Measurements from ENCODE around the gene CIB4.

Gene CIB4

GRCh38 chr2:26563686-26564085 is 77.5 kb downstream of the CIB4 start:
- no peak for DNase-seq

GRCh38 chr2:26562811-26563645 is 78.1 kb downstream of the CIB4 start:
- DNase-seq = no peak

DNA sequence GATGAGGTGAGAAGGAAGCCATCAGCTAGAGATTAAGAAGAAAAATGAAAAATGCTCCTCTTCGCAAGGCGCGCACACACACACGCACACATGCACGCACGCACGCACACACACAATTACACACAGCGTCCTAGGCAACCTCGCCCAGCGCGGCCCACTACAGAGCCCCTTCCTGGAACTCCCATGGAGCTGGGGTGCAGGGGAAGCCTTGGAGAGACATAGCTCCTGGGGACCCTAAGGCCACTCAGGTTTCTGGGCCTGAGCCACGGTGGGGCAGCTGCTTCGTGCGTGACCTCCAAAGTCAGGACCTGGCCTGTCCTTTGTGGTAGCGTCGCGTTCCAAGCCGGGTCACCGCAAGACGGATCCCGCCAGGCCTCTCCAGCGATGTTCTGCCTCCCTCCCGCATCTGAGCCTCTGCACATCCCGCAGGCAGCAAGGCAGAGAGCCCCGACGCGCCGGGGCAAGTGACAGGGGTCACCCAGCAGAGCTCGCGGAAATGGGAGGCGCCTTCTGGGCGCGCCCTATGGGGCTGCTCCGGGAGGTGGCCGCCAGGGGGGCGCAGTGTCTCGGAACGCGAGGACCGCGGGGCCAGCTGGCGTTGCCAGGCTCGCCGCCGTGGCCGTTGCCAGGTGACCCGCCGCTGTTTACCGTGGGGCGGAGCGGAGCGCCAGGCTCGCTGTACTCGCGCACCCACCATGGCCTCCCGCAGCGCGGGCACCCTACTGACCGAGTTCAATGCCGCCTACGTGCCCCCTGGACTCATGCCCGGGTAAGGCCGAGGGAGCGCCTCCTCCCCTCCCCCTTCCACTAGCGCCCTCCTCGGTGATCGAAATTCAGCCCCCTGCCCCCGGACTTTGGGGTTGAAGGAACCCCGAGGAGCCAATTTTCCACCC is 79.0 kb downstream of the CIB4 start:
- no peak for DNase-seq

GRCh38 chr2:26561376-26561775 is 79.8 kb downstream of the CIB4 start:
- DNase-seq = no peak

DNA sequence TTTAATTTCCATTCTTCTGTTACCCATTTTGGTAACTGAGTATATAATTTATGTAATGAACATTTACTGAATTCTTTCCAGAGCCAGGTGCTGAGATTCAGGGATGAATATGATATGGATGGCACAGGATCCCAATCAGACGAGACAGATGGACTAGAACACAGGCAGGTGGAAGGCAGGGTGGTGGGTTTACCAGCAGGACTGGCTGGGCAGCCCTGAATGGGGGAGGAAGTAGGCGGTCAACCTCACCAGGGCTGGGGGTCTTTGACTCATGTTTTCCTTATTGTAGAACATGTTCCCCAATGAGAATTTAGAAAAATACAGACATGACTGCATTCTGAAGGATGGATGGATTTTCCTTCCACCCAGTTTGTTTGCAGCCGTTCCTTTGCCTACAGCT is 80.3 kb downstream of the CIB4 start:
- DNase-seq = no peak

DNA sequence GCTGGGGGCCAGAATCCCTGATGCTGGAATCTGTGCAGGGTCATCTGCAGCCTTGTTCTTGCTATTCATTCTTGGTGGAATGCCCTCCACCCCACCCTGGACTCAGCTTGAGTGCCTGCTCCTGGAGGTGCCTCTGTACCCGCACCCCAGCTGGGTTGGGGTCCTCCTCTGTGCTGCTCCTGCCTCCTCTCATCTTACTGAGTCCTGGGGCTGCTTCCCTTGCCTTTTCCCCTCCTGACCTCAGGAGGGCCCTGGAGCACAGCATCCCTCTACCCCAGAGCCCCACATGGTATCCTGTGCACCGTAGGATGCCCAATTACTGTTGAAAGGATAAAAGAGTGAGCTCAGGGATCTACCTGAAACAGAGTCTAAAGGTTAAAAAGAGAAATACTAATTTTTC is 81.6 kb downstream of the CIB4 start:
- no peak for DNase-seq

- DNase-seq = no peak
These were observed 82.1 kb downstream of the CIB4 start for GRCh38 chr2:26559044-26559405.

DNA sequence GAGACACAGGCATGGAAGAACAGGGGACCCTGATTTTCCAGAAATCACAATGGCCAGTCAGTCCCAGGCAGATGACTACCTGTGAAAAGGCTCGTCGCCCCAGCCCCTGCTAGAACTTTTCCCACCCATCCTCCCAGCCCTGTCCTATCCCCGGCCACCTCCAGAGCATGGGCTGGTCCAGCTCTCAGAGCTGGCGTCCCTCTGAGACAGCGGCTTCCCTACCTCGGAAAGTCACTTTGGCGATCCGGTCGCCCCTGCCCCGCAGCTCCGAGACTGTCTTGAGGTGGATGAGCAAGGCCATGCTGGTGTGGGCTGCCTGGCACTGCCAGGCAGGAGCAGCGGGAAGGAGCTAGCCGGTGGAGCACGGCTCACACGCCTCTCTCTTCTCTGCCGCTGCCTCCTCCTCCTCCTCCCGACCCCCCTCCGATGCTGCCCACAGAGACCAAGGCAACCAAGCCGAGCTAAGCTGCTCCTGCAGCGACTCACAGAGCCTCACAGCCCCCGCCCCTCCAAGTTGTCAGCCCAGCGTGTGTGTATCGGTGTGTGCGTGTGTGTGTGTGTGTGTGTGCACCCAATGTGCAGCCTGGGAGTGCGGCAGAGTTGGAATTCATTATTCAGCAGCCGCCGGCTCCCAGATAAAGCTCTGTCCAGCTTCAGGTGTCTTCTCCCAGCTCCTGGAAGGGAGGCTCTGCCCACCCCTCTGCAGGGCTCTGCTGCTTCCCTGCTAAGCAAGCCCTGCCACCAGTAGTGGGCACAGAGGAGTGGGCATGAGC is 82.7 kb downstream of the CIB4 start:
- no peak for DNase-seq

DNA sequence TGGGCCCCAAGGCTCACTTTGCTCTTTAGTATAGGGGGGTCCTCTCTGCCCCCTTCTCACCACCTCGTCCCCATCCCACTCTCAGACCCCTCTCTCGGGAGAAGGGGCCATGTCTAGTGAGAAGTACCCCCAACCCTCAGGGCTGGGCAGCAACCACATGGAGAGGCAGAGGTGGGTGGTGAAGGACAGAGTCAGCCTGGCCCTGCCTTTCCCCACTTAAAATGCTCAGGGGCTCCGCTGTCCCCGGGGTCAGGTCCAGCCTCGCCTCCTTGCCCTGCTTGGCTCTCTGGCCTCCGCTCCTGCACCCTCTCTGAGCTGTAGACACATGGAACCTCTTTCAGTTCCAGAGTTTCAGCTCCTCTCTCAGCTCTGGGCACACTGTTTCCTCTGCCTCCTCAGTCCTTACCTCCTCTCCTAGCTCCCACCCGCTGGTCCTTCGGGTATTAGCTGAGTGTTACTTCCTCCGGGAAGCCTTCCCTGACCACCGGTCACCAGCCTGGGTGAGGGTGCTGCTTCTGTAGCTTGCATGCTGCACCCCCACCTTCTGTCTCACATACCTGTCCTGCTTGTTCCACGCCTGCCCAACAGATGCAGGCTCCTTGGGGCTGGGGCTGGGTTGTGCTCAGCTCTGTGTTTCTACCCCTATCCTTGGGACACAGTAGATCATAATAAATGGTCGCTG is 83.8 kb downstream of the CIB4 start:
- DNase-seq = no peak

DNA sequence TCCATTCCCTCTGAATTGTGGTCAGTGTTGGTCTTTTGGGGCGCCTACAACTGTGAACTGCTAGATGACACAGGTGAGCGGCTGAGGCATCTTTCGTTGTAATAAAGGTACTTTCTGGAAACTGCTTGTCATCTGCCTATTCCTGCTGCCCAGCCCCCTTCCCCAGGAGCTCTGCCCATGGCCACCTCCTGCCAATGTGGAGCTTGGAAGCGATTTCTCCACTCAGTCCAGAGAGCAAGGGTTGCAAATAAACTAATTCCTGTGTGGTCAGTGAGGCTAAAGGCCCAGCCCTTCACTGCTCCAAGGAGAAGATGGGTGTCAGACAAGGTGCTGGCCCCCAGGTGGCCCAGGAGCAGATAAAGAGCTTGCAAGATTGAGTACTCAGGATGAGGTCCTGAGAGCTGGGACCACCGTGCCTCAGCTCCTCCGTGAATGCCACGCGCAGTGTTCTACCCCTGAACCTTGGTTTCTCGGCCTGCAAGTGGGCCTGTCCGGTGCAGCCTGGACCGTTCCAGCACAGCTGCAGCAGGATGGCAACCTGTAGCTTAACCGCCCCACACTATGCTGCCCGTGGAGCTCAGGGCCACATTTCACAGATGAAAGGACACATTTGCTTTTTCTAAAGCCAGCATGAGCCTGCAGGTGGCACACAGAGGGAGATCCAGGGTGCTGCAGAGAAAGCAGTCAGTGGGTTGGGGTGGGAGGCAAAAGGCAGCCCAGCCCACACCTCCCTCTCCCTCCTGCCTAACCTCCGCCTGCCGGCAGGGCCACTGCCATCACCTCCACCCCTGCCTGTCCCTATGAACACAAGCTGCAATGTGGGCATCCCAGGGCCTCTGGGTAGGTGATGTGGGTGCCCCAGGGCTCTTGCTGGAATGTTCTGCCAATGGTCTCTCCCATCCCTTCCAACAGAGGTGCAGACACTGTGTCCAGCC is 84.6 kb downstream of the CIB4 start:
- DNase-seq = no peak

DNA sequence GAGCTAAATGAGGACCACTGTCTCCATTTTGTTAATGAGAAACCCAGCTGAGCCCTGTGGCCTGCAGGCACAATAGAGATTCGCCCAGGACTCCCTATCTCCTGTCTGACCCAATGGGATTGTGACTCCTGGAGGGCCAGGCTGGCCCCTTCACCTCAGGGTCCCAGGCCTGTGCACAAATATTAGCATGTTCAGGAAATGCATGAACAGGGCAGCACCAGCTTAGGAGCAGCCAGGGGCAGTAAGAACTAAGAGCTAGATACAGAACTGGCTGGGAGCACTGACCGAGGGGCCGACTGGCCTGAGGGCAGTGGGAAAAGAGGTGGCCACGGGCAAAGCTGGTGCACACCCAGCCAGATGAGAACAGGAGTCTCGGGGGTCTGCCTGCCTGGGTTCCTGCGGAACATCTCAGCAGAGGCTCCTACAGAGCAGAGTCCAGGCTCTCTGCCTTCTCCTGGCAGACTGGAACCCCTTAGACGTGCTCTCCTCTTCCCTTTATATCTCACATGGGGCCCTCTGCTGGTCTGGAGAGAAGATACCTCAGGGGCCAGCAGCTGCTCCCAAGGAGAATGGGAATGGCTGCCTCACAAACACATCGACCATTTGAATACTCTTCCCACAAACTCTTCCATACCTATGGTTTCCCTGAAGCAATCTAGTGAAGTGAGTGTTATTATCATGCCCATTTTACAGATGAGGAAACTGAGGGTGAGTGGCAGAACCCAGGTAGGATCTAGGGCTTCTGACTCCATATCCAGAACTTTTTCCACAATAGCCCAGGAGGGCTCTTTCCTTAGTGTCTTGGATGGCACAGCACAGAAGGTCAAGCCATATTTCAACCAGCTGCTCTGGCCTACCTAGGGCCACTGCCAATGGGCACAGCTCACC is 85.7 kb downstream of the CIB4 start:
- DNase-seq = no peak

DNA sequence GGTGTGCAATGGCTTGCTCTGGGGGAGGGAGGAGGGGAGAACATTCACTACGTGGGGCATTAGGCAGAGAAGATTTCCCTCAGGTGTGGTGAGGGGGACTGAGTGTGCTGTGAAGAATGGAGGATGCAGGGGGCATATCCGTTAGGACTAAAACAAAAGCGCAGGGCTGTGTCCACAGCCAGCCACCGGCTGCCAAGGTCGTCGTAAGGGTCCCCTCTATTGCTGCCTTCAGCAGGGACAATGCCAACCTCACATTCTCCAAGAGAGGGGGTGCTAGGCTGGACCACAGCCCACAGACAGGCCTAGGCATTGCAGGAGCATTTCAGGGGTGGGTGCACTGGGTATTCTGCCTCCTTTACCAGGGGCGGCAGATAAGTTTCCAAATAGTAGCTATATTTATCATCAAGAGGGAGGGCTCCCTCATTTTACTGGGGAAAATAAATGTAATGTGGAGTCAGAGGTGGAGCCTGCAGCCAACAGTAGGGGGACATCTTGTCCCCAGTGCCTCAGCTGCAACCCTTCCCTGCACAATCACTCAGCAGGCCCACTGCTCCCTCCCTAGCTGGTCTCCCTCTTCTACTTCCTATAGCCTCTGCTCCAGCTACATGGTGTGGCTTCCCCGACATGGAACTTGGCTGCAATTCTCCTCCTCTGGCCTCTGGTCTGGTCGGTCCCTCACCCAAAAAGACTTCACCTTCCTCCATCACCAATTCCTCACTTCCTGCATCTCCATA is 88.4 kb downstream of the CIB4 start:
- DNase-seq = no peak

DNA sequence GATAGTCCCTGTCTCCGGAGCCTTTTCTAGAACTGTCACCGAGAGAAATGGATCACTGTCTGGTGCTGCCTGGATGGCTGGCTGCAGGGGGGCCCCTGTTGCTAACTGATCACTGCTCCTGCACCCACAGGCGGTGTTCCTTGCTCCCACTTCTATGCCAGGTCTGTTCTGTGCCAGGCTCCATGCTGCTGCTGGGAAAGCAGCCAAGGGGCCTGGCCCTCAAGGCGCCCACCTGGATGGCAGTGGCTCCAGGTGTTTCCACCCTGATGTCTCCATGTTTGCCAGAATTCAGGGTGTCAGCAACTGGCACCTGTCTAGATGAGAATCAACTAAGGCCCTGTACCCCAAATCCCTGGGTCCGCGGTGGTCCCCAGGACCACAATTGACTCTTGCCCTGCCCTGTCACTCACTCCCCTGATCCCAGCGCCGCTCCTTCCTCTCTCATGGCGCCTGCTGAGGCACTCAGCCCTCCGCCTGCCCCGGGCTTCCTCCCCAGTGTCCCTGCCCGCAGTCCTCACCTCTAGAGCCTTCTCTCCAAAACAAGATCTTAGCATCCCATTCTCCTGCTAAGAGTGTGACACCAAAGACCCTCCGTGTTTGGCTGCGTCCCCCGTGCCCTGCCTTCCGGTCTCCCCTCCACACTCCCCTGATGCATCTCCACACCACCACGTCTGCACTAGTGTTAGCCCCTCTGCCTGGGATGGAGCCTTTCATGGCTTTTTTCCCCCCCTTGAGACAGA is 90.7 kb downstream of the CIB4 start:
- DNase-seq = no peak

- DNase-seq = no peak
These were observed 98.3 kb downstream of the CIB4 start for GRCh38 chr2:26542676-26543505.

GRCh38 chr2:26542194-26542455 is 99.0 kb downstream of the CIB4 start:
- DNase-seq = no peak

DNA sequence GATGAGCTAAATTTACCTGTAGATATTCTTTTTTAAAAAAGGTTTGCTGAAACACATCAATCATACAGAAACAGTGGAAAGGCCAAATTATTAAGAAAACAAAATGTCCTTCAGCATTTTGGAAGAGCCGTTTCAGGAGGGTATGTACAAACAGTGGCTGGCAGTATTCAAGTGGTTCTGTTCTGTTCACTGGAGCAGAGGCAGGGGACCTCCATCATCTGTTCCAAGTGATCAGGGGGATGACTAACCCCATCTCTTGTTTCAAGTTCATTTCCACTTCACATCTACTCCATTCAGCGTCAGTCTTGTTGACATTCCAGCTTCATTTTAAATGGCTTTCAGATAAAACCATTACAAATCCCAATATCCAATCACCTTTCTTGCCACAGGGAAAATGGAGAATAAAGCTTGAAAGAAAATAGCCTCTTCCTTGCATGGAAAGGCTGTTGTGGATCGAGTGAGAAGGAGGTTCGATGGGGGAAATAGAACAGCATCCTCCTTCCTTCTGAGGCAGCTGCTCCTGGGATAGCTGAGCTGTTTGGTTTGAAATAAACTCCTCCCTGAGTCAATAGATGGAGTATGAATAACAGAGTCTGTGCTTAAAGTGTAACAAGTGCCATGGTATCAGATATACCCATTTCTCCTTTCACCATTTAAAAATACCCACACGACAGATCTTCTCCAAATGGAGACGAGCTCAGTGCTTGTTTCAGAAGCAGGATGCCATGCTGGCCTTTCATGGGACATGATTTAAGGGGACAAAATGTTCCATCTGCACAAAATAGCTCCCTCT is 99.6 kb downstream of the CIB4 start:
- no peak for DNase-seq

DNA sequence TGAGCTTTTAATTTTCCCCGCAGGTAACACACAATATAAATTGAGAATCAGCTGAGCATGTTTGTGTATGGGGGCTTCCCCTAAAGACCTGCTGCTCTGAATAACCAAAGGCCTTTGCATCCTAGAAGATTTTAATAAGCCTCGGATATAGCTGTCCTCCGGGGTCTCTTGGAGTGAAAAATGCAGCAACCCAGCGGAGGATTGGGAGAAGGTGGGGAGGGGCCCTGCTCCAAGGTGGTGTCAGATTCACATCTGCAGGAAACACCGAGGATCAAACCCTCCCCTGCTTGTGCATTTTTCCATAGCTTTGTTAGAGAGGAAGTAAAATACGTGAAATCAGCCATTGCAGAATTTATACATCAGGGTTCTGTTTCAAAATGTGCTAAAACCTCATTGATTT is 100.2 kb downstream of the CIB4 start:
- DNase-seq = no peak

DNA sequence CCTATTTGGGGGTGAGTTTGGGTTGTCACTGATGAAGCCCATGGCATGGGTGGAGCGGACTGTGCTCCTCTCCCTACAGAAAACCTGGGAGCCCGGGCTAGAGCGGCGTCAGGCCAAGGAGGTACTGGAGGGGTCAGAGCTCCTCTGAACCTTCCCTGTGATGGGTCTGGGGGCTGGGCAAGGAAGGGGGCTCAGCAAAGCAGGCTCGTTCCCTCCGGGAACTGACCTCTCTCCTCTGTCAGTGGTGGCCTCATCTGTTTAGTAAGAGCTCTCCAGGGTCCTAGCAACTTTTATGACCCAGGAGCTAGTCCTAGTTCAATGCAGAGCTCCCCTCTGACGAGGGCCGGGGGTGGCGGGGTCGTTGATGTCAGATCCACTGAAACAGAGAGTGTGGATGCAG is 100.9 kb downstream of the CIB4 start:
- no peak for DNase-seq

Measured in NK-92 treated with Interleukin-12 subunit alpha and Interleukin-12 subunit beta, amount 100 ng/mL, for 24 hours (cell line).